Hepatocyte (in vitro differentiated cells): ENCODE data around the gene MED9. TPM values are rescaled to one million over a fixed set of nuclear protein-coding genes. Genes with fewer than 3 reads are reported as not detected.

Experiments used
- DNase-seq: peaks from one replicate; pipeline ENCODE4 v3.0.0-alpha.2; 2016; ENCODE audit warnings: low spot score
- H2AFZ ChIP-seq: fragments of 200-600 bp; sonication (generic); 2 replicates; pipeline ENCODE4 v1.6.0; 2016; ENCODE audit warnings: antibody characterized with exemption, mild to moderate bottlenecking
- H3K27ac ChIP-seq: fragments of 200-600 bp; sonication (generic); 2 replicates; pipeline ENCODE4 v1.5.1; 2016; ENCODE audit warnings: mild to moderate bottlenecking
- H3K27me3 ChIP-seq: fragments of 200-600 bp; sonication (generic); 2 replicates; pipeline ENCODE4 v1.6.1; 2016
- H3K36me3 ChIP-seq: fragments of 200-600 bp; sonication (generic); replicated peaks from 2 replicates; pipeline ENCODE4 v1.5.1; 2016; ENCODE audit warnings: low read depth; ENCODE audit not compliant: insufficient read depth
- H3K4me1 ChIP-seq: fragments of 200-600 bp; sonication (generic); 2 replicates; pipeline ENCODE4 v1.5.1; 2016; ENCODE audit warnings: mild to moderate bottlenecking, moderate library complexity; ENCODE audit not compliant: insufficient read depth
- H3K4me2 ChIP-seq: fragments of 200-600 bp; sonication (generic); 2 replicates; pipeline ENCODE4 v1.6.0; 2016
- H3K4me3 ChIP-seq: fragments of 200-600 bp; sonication (generic); 2 replicates; pipeline ENCODE4 v1.5.1; 2016; ENCODE audit warnings: mild to moderate bottlenecking
- H3K79me2 ChIP-seq: fragments of 200-600 bp; sonication (generic); 2 replicates; pipeline ENCODE4 v1.6.0; 2017; ENCODE audit warnings: mild to moderate bottlenecking
- H3K9me2 ChIP-seq: fragments of 200-600 bp; sonication (generic); replicated peaks from 2 replicates; pipeline ENCODE4 v1.6.0; 2017; ENCODE audit warnings: mild to moderate bottlenecking; ENCODE audit not compliant: insufficient read depth
- H3K9me3 ChIP-seq: fragments of 200-600 bp; sonication (generic); 2 replicates; pipeline ENCODE4 v1.5.1; 2016; ENCODE audit warnings: low read depth, mild to moderate bottlenecking
- H4K20me1 ChIP-seq: fragments of 200-600 bp; sonication (generic); 2 replicates; pipeline ENCODE4 v1.6.0; 2016; ENCODE audit warnings: mild to moderate bottlenecking; ENCODE audit not compliant: insufficient read depth, poor library complexity, severe bottlenecking
- EZH2 ChIP-seq: fragments of 200-600 bp; sonication (generic); IDR thresholded peaks from 2 replicates; pipeline ENCODE4 v1.6.1; 2016; ENCODE audit warnings: antibody characterized with exemption, mild to moderate bottlenecking, borderline replicate concordance
- EZH2phosphoT487 ChIP-seq: fragments of 200-600 bp; sonication (generic); IDR thresholded peaks from one replicate; pipeline ENCODE4 v1.6.1; 2018; ENCODE audit warnings: antibody characterized with exemption, mild to moderate bottlenecking, low read depth, moderate library complexity; ENCODE audit not compliant: unreplicated experiment, severe bottlenecking
- WGBS: methylation state at CpG from one replicate; pipeline ENCODE4 v1.1.6; 2016; ENCODE audit warnings: low lambda C conversion rate; ENCODE audit errors: missing lambda C conversion rate; 5-methylcytosine and 5-hydroxymethylcytosine counted together
- polyA plus RNA-seq: library from polyadenylated mRNA; unstranded; fragments of >200 nt; fragmentation: Nextera tagmentation; extraction: Ambion mirVana; gene quantifications from 2 replicates; pipeline ENCODE4 v1.2.1, GENCODE V29; 2016
- total RNA-seq: library from RNA; depleted of rRNA; stranded (reverse); fragments of >200 nt; gene quantifications from 2 replicates; pipeline ENCODE4 v1.2.3, GENCODE V29; 2014
- TF ChIP-seq, protein P1 (sequence below): fragments of 200-600 bp; sonication (generic); IDR thresholded peaks from 2 replicates; pipeline ENCODE4 v1.5.1; 2016; ENCODE audit warnings: antibody characterized with exemption, mild to moderate bottlenecking; ENCODE audit not compliant: poor library complexity

MED9 gene
- total and polyA plus RNA-seq, 2 experiments from 2014 or later: 17.1 to 17.3 TPM

GRCh38 chr17:17510456-17511292 lies 33.9 kb downstream of the MED9 start:
- H3K9me2 ChIP-seq: no peaks in the 10 kb centered on the region
- TF ChIP-seq, protein P1, sequence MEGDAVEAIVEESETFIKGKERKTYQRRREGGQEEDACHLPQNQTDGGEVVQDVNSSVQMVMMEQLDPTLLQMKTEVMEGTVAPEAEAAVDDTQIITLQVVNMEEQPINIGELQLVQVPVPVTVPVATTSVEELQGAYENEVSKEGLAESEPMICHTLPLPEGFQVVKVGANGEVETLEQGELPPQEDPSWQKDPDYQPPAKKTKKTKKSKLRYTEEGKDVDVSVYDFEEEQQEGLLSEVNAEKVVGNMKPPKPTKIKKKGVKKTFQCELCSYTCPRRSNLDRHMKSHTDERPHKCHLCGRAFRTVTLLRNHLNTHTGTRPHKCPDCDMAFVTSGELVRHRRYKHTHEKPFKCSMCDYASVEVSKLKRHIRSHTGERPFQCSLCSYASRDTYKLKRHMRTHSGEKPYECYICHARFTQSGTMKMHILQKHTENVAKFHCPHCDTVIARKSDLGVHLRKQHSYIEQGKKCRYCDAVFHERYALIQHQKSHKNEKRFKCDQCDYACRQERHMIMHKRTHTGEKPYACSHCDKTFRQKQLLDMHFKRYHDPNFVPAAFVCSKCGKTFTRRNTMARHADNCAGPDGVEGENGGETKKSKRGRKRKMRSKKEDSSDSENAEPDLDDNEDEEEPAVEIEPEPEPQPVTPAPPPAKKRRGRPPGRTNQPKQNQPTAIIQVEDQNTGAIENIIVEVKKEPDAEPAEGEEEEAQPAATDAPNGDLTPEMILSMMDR: no peak
- TF ChIP-seq EZH2 (no peak), EZH2phosphoT487 (no peak)
- no peak overlapping the region for H2AFZ ChIP-seq
- no peak overlapping the region for H3K27ac ChIP-seq
- peaks cover 10% of the 10 kb centered on the region for H3K4me1 ChIP-seq
- no peaks in the 10 kb centered on the region for H4K20me1 ChIP-seq
- H3K36me3 ChIP-seq: no peaks in the 10 kb centered on the region
- DNase-seq: no peak
- WGBS: 95% methylated on average over 20 of the region's 20 CpGs
- no peak overlapping the region for H3K4me2 ChIP-seq
- no peaks in the 10 kb centered on the region for H3K27me3 ChIP-seq
- H3K4me3 ChIP-seq: no peak overlapping the region
- H3K79me2 ChIP-seq: no peaks in the 10 kb centered on the region
- no peaks in the 10 kb centered on the region for H3K9me3 ChIP-seq

DNA sequence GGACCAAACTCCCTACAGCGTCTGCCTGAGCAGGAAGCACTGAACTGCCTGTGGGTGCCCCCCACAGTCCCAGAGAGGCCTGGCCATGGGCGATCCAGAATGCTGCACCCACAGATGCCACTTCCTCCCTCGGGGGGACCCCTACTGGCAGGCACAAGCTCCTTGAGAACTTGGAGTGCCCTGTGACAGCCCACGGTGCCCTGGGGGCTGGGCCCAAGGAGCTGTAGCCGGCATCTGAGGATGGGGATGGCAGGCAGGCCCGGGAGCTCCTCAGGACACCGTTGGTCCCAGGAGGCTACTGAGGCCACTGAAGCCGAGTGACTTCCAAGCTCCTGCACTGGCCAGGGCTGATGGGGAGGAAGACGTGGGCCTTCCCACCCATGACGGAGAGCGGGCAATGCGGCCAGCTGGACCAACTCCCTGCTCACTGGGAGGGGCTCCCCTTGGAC lies 34.5 kb downstream of the MED9 start:
- TF ChIP-seq EZH2phosphoT487: no peak
- no peak for TF ChIP-seq EZH2
- TF ChIP-seq, protein P1: no peak
- Histone ChIP-seq H3K27ac (no peak overlapping the region), H4K20me1 (no peaks in the 10 kb centered on the region), H2AFZ (no peak overlapping the region), H3K27me3 (no peaks in the 10 kb centered on the region), H3K4me3 (no peak overlapping the region), H3K4me1 (peaks cover 16% of the 10 kb centered on the region), H3K9me2 (no peaks in the 10 kb centered on the region), H3K79me2 (no peaks in the 10 kb centered on the region), H3K4me2 (no peak overlapping the region), H3K36me3 (no peaks in the 10 kb centered on the region), H3K9me3 (no peaks in the 10 kb centered on the region)
- WGBS: 94% methylated on average over 12 of the region's 12 CpGs
- DNase-seq: no peak

DNA sequence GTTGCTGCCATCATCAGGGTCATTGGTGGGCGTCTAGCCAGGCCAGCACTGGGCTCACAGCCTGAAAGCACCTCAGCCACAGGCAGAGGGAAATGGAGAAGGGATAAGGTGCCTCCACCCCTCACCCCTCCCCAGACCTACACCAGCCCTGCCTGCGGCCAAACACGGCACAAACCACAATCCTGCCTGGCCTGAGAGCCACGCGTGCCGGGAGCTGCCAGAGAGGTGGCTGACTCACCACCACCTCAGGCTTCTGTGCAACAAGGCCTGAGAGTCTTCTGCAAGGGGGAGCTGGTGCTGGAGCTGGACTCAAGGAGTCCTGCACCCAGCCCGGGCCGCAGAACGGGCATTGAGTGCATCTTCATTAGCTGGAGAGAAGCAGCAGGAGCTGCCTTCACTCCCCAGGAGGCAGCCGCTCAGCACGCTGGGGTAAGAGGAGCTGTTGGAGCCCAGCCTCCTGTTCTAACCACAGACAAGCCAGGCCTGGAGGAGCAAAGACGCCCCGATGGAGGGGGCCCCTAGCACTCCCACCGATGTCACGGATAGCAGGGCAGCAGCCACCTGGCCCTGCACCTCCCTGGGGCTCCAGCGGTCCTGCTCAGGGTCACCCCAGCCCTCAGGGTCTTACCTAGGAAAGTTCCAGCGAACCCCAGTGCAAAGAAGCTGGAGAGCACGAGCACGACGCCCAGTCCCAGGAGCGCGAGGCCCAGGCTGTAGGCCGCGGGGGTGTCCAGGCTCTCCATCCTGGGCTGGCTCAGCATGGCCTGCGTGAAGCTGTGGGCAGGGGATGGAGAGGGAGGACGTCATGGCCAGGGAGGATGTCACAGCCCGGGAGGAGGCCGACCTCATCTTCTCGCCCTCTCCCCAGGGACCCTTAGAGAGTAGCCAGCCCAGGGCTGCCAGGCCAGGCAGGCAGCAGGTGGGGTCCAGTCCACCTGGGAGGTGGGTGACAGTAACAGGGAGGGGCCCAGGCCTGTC lies 35.4 kb downstream of the MED9 start:
- Histone ChIP-seq H4K20me1 (no peaks in the 10 kb centered on the region), H3K36me3 (no peaks in the 10 kb centered on the region), H3K4me1 (peaks cover 17% of the 10 kb centered on the region), H3K27ac (no peak overlapping the region), H3K9me2 (no peaks in the 10 kb centered on the region), H3K79me2 (no peaks in the 10 kb centered on the region), H2AFZ (no peak overlapping the region), H3K4me3 (no peak overlapping the region), H3K9me3 (no peaks in the 10 kb centered on the region), H3K27me3 (no peaks in the 10 kb centered on the region), H3K4me2 (no peak overlapping the region)
- WGBS: 93% methylated on average over 29 of the region's 29 CpGs
- TF ChIP-seq EZH2 (no peak), EZH2phosphoT487 (no peak)
- TF ChIP-seq, protein P1: no peak
- peak; percentile 31 for DNase-seq
